Esophagus muscularis mucosa (tissue), 3 donors: ENCODE data around the gene COL7A1.

Experiments used
- EP300 ChIP-seq: sonication (generic); formaldehyde crosslinking; IDR thresholded peaks from one replicate; pipeline ENCODE4 v1.6.1; 2017; ENCODE audit warnings: antibody characterized with exemption
- TF ChIP-seq, protein P1 (sequence below), 3 experiments: fragments of 200-600 bp in 2 of 3; fragments of 450-650 bp in 1 of 3; sonication (generic) in 2 of 3; IDR thresholded peaks; one replicate each; pipeline ENCODE4 v1.5.1; 2017 to 2019; ENCODE audit warnings: antibody characterized with exemption in 3 of 3, mild to moderate bottlenecking in 2 of 3, moderate library complexity in 1 of 3

DNA sequence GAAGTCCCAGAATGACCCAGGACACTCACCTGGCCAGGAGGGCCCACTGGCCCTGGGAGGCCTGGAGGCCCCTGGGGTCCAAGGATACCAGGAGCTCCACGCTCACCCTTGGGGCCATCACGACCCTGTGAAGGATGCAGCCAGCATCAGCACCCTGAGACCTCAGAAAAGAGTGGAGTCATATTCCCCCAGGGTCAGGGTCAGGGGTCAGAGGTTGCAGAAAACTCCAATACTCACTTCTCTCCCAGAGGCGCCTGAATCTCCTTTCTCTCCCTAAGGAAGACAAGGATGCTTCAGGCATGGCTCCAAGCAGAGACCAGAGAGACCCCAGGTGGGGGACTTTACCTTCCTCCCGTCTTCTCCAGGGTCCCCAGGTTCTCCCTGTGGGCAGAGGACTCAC lies 18.5 kb downstream of the COL7A1 start:
- TF ChIP-seq, protein P1, sequence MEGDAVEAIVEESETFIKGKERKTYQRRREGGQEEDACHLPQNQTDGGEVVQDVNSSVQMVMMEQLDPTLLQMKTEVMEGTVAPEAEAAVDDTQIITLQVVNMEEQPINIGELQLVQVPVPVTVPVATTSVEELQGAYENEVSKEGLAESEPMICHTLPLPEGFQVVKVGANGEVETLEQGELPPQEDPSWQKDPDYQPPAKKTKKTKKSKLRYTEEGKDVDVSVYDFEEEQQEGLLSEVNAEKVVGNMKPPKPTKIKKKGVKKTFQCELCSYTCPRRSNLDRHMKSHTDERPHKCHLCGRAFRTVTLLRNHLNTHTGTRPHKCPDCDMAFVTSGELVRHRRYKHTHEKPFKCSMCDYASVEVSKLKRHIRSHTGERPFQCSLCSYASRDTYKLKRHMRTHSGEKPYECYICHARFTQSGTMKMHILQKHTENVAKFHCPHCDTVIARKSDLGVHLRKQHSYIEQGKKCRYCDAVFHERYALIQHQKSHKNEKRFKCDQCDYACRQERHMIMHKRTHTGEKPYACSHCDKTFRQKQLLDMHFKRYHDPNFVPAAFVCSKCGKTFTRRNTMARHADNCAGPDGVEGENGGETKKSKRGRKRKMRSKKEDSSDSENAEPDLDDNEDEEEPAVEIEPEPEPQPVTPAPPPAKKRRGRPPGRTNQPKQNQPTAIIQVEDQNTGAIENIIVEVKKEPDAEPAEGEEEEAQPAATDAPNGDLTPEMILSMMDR (IDR thresholded peaks at IDR 0.05): no peak
- no peak for TF ChIP-seq EP300
